ENCODE measurements around the gene MMD2.

- TF ChIP-seq ZNF274 (IDR thresholded peaks at IDR 0.05; ENCODE audit: low read depth, low read length) = no peak
- TF ChIP-seq YY1 (IDR thresholded peaks at IDR 0.05; ENCODE audit: insufficient read depth, insufficient read length) = no peak
These were observed 13.0 kb downstream of the MMD2 start for GRCh38 chr7:4945949-4946348.

All from NT2/D1 (cell line).